Mucosa of stomach (tissue), 1 donor: ENCODE data around the gene BRD1.
A peak's percentile ranks its signal among the peaks of the same experiment; 100 is the strongest.

Experiments
- H3K27me3 ChIP-seq: one replicate; pipeline ENCODE4 v1.7.0; 2013; ENCODE audit warnings: mild to moderate bottlenecking, low read length; ENCODE audit not compliant: control insufficient read depth, insufficient read depth
- H3K36me3 ChIP-seq: one replicate; pipeline ENCODE4 v1.7.0; 2013; ENCODE audit warnings: low read length; ENCODE audit not compliant: control insufficient read depth, insufficient read depth
- H3K4me1 ChIP-seq: one replicate; pipeline ENCODE4 v1.7.0; 2013; ENCODE audit warnings: mild to moderate bottlenecking, low read length; ENCODE audit not compliant: control insufficient read depth, insufficient read depth
- H3K4me3 ChIP-seq: one replicate; pipeline ENCODE4 v1.7.0; 2013; ENCODE audit warnings: low read length
- H3K9ac ChIP-seq: one replicate; pipeline ENCODE4 v1.7.0; 2013; ENCODE audit warnings: mild to moderate bottlenecking, low read length, moderate library complexity
- H3K9me3 ChIP-seq: one replicate; pipeline ENCODE4 v1.7.0; 2013; ENCODE audit warnings: mild to moderate bottlenecking, low read length, moderate library complexity; ENCODE audit not compliant: control insufficient read depth
- donor health status: Pancreatic carcinoma.

The BRD1 gene

GRCh38 chr22:49827853-49828598 lies at the start of gene BRD1:
TSS of gene BRD1 (minus strand) at chr22:49827873. CDS start at chr22:49824317, 3,556 bp downstream.
- Histone ChIP-seq H3K4me1 (peaks cover 22% of the 10 kb centered on the region), H3K9me3 (no peaks in the 10 kb centered on the region), H3K4me3 (peak within 1 kb of the TSS; percentile 65), H3K27me3 (no peaks in the 10 kb centered on the region), H3K9ac (peak within 1 kb of the TSS; percentile 85), H3K36me3 (peaks cover 7% of the 10 kb centered on the region)

DNA sequence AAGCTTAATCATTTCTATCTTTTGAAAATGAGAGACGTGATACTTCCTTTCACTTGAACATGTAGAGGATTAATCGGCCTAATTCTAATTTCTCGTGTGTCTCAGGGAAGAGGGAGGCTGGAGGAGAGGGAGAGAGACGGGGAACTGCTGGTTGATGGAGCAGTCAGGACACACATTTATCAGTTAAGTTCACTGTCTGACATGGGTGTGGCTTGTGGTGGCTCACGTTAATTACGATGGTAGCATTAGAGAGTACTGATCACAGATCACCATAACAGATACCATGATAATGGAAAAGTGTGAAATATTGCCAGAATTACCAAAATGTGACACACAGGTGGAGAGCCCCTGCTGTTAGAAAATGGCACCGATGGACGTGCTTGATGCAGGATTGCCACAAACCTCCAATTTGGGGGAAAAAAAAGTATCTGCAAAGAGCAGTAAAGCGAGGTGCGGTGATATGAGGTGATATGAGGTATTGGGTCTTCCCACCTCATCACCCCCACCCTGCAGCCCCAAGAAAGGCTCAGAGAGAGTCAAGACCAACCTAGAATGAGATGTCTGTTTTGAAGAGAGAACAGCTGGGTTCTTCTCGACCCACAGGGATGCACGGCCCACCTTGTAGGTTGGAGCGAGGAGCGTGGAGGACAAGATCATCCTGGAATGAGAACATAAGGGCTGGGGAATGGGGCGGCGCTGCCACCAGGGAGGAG lies 45.7 kb upstream of the BRD1 start:
- H3K9me3 ChIP-seq, result no peaks in the 10 kb centered on the region
- no peaks in the 10 kb centered on the region for H3K36me3 ChIP-seq
- no peaks in the 10 kb centered on the region for H3K27me3 ChIP-seq
- H3K9ac ChIP-seq, result no peak overlapping the region
- no peaks in the 10 kb centered on the region for H3K4me1 ChIP-seq
- H3K4me3 ChIP-seq, result no peak overlapping the region

GRCh38 chr22:49872347-49872746 lies 44.7 kb upstream of the BRD1 start:
- Histone ChIP-seq H3K4me1 (no peaks in the 10 kb centered on the region), H3K36me3 (no peaks in the 10 kb centered on the region), H3K4me3 (no peak overlapping the region), H3K9ac (no peak overlapping the region), H3K27me3 (no peaks in the 10 kb centered on the region), H3K9me3 (no peaks in the 10 kb centered on the region)

- Histone ChIP-seq H3K4me1 (no peaks in the 10 kb centered on the region), H3K4me3 (no peak overlapping the region), H3K9ac (no peak overlapping the region), H3K9me3 (no peaks in the 10 kb centered on the region), H3K27me3 (no peaks in the 10 kb centered on the region), H3K36me3 (no peaks in the 10 kb centered on the region)
Observed at GRCh38 chr22:49871482-49871881, 43.8 kb upstream of the BRD1 start.

GRCh38 chr22:49869845-49870712 lies 42.4 kb upstream of the BRD1 start:
- H3K4me3 ChIP-seq, result no peak overlapping the region
- H3K4me1 ChIP-seq, result no peaks in the 10 kb centered on the region
- no peaks in the 10 kb centered on the region for H3K27me3 ChIP-seq
- no peaks in the 10 kb centered on the region for H3K36me3 ChIP-seq
- no peaks in the 10 kb centered on the region for H3K9me3 ChIP-seq
- no peak overlapping the region for H3K9ac ChIP-seq

GRCh38 chr22:49869086-49869830 lies 41.6 kb upstream of the BRD1 start:
- Histone ChIP-seq H3K4me1 (no peaks in the 10 kb centered on the region), H3K4me3 (no peak overlapping the region), H3K36me3 (no peaks in the 10 kb centered on the region), H3K9ac (no peak overlapping the region), H3K9me3 (no peaks in the 10 kb centered on the region), H3K27me3 (no peaks in the 10 kb centered on the region)

- H3K4me3 ChIP-seq, result no peak overlapping the region
- H3K4me1 ChIP-seq, result no peaks in the 10 kb centered on the region
- no peaks in the 10 kb centered on the region for H3K27me3 ChIP-seq
- no peaks in the 10 kb centered on the region for H3K9me3 ChIP-seq
- H3K9ac ChIP-seq, result no peak overlapping the region
- no peaks in the 10 kb centered on the region for H3K36me3 ChIP-seq
Observed at GRCh38 chr22:49867303-49868265, 39.9 kb upstream of the BRD1 start.

GRCh38 chr22:49866646-49867045 lies 39.0 kb upstream of the BRD1 start:
- Histone ChIP-seq H3K4me1 (peaks cover 7% of the 10 kb centered on the region), H3K4me3 (no peak overlapping the region), H3K9me3 (no peaks in the 10 kb centered on the region), H3K9ac (no peak overlapping the region), H3K36me3 (no peaks in the 10 kb centered on the region), H3K27me3 (no peaks in the 10 kb centered on the region)

DNA sequence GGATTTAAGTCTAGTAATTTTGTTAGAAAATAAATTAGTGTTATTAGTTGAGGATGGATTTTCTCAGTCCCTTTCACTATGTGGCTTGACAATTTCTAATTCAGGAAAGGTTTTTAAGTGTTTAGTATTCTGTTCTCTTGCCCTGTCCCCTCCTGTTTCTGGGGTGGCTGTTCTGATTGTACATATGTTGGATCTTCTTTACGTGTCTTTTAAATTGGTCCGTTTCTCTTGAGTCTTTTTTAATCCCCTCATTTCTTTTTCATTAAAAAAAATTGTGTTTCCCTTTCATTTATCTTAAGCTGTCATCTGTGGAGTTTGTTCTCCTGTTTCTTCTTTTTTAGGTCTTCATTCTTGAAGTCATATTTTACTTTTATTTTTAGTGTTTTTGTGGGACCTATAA lies 38.5 kb upstream of the BRD1 start:
- H3K4me1 ChIP-seq, result peaks cover 7% of the 10 kb centered on the region
- H3K9ac ChIP-seq, result no peak overlapping the region
- H3K27me3 ChIP-seq, result no peaks in the 10 kb centered on the region
- H3K36me3 ChIP-seq, result no peaks in the 10 kb centered on the region
- no peak overlapping the region for H3K4me3 ChIP-seq
- no peaks in the 10 kb centered on the region for H3K9me3 ChIP-seq

- H3K9ac ChIP-seq, result no peak overlapping the region
Observed at GRCh38 chr22:49865156-49865555, 37.5 kb upstream of the BRD1 start.

GRCh38 chr22:49863931-49864330 lies 36.3 kb upstream of the BRD1 start:
- H3K36me3 ChIP-seq, result no peaks in the 10 kb centered on the region
- H3K9ac ChIP-seq, result no peak overlapping the region
- no peaks in the 10 kb centered on the region for H3K9me3 ChIP-seq
- peaks cover 7% of the 10 kb centered on the region for H3K4me1 ChIP-seq
- H3K27me3 ChIP-seq, result no peaks in the 10 kb centered on the region
- H3K4me3 ChIP-seq, result no peak overlapping the region

More at GRCh38 chr22:49865156-49865555, 37.5 kb upstream of the BRD1 start:
- Histone ChIP-seq H3K9me3 (no peaks in the 10 kb centered on the region), H3K27me3 (no peaks in the 10 kb centered on the region), H3K36me3 (no peaks in the 10 kb centered on the region), H3K4me3 (no peak overlapping the region), H3K4me1 (peaks cover 7% of the 10 kb centered on the region)
